ENCODE results near the gene CASKIN1.

DNA sequence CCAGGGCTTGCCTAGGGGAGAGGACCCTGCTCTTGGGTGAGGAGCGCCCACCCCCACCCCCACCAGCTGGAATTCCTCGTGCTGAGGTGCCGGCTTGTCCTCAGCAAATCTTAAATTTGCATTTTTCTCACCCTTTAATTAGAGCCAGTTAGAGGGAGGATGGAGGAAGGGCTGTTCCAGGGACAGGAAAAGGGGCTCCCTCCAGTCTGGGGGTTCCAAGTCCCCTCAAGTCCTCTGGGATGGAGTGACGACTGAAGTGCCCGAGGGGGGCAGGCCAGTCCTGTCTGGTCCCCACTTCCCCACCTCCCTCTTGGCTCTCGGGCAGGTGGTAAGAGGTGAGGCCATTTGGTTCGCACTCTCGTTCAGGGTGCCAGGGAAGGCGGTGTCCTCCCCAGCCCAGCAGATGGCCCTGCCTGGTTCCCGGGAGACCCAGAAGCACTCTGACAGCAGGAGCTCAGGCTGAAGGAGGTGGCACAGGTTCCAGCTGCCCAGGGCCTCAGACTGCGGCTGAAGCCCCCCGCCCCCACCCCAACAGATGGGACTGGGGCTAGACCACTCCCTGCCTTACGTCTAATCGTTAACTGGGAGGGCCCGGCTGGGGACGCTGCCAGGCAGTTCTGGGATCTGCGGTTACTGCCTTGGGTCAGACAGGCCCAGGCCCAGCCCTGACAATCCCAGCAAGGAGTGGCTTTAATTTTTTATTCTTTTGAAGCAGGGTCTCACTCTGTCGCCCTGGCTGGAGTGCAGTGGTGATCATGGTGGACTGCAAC lies 45.8 kb downstream of the CASKIN1 start:
- no peak for TF ChIP-seq JUN (IDR thresholded peaks at IDR 0.05; ENCODE audit: low read depth, low read length)
- TF ChIP-seq RAD21 (IDR thresholded peaks at IDR 0.05 in 1 of 2, conservative IDR thresholded peaks at IDR 0.05 in 1 of 2; ENCODE audit: low read depth in 2 of 2, low read length in 2 of 2): no peak
- no peak for TF ChIP-seq CTCF (IDR thresholded peaks at IDR 0.05; ENCODE audit: control extremely low read depth in 1 of 3, insufficient read depth in 1 of 3, low read depth in 1 of 3, low read length in 3 of 3)
- TF ChIP-seq CEBPB (IDR thresholded peaks at IDR 0.05; ENCODE audit: low read depth, low read length): no peak
- no peak for TF ChIP-seq HDAC2 (IDR thresholded peaks at IDR 0.05; ENCODE audit: borderline replicate concordance in 1 of 2, low read depth in 2 of 2, low read length in 2 of 2)
- TF ChIP-seq, protein P1, sequence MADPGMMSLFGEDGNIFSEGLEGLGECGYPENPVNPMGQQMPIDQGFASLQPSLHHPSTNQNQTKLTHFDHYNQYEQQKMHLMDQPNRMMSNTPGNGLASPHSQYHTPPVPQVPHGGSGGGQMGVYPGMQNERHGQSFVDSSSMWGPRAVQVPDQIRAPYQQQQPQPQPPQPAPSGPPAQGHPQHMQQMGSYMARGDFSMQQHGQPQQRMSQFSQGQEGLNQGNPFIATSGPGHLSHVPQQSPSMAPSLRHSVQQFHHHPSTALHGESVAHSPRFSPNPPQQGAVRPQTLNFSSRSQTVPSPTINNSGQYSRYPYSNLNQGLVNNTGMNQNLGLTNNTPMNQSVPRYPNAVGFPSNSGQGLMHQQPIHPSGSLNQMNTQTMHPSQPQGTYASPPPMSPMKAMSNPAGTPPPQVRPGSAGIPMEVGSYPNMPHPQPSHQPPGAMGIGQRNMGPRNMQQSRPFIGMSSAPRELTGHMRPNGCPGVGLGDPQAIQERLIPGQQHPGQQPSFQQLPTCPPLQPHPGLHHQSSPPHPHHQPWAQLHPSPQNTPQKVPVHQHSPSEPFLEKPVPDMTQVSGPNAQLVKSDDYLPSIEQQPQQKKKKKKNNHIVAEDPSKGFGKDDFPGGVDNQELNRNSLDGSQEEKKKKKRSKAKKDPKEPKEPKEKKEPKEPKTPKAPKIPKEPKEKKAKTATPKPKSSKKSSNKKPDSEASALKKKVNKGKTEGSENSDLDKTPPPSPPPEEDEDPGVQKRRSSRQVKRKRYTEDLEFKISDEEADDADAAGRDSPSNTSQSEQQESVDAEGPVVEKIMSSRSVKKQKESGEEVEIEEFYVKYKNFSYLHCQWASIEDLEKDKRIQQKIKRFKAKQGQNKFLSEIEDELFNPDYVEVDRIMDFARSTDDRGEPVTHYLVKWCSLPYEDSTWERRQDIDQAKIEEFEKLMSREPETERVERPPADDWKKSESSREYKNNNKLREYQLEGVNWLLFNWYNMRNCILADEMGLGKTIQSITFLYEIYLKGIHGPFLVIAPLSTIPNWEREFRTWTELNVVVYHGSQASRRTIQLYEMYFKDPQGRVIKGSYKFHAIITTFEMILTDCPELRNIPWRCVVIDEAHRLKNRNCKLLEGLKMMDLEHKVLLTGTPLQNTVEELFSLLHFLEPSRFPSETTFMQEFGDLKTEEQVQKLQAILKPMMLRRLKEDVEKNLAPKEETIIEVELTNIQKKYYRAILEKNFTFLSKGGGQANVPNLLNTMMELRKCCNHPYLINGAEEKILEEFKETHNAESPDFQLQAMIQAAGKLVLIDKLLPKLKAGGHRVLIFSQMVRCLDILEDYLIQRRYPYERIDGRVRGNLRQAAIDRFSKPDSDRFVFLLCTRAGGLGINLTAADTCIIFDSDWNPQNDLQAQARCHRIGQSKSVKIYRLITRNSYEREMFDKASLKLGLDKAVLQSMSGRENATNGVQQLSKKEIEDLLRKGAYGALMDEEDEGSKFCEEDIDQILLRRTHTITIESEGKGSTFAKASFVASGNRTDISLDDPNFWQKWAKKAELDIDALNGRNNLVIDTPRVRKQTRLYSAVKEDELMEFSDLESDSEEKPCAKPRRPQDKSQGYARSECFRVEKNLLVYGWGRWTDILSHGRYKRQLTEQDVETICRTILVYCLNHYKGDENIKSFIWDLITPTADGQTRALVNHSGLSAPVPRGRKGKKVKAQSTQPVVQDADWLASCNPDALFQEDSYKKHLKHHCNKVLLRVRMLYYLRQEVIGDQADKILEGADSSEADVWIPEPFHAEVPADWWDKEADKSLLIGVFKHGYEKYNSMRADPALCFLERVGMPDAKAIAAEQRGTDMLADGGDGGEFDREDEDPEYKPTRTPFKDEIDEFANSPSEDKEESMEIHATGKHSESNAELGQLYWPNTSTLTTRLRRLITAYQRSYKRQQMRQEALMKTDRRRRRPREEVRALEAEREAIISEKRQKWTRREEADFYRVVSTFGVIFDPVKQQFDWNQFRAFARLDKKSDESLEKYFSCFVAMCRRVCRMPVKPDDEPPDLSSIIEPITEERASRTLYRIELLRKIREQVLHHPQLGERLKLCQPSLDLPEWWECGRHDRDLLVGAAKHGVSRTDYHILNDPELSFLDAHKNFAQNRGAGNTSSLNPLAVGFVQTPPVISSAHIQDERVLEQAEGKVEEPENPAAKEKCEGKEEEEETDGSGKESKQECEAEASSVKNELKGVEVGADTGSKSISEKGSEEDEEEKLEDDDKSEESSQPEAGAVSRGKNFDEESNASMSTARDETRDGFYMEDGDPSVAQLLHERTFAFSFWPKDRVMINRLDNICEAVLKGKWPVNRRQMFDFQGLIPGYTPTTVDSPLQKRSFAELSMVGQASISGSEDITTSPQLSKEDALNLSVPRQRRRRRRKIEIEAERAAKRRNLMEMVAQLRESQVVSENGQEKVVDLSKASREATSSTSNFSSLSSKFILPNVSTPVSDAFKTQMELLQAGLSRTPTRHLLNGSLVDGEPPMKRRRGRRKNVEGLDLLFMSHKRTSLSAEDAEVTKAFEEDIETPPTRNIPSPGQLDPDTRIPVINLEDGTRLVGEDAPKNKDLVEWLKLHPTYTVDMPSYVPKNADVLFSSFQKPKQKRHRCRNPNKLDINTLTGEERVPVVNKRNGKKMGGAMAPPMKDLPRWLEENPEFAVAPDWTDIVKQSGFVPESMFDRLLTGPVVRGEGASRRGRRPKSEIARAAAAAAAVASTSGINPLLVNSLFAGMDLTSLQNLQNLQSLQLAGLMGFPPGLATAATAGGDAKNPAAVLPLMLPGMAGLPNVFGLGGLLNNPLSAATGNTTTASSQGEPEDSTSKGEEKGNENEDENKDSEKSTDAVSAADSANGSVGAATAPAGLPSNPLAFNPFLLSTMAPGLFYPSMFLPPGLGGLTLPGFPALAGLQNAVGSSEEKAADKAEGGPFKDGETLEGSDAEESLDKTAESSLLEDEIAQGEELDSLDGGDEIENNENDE (IDR thresholded peaks at IDR 0.05; ENCODE audit: insufficient replicate concordance, low read length): no peak
- TF ChIP-seq POLR2A (IDR thresholded peaks at IDR 0.05; ENCODE audit: control extremely low read depth in 1 of 2, low read depth in 2 of 2, low read length in 2 of 2): peak in 1 of 2 experiments; percentile 12; a peak in 1 of 3 replicates
- no peak for TF ChIP-seq KDM1A (IDR thresholded peaks at IDR 0.05; ENCODE audit: borderline replicate concordance, low read length)

Data from H1 (cell line).